ENCODE measurements around the gene SPATA21.

Gene SPATA21

GRCh38 chr1:16420424-16421118 lies 16.7 kb downstream of the SPATA21 start:
- DNase-seq (ENCODE audit: low read depth), result no peak

- DNase-seq (ENCODE audit: low read depth), result peak; percentile 19
Observed at GRCh38 chr1:16418823-16419425, 18.3 kb downstream of the SPATA21 start.

GRCh38 chr1:16413191-16413590 lies 24.0 kb downstream of the SPATA21 start:
- DNase-seq (ENCODE audit: low read depth), result no peak

GRCh38 chr1:16410803-16411202 lies 26.4 kb downstream of the SPATA21 start:
- no peak for DNase-seq (ENCODE audit: low read depth)

- DNase-seq (ENCODE audit: low read depth), result no peak
Observed at GRCh38 chr1:16409536-16410152, 27.6 kb downstream of the SPATA21 start.

- no peak for DNase-seq (ENCODE audit: low read depth)
Observed at GRCh38 chr1:16406868-16407267, 30.4 kb downstream of the SPATA21 start.

GRCh38 chr1:16405441-16405840 lies 31.8 kb downstream of the SPATA21 start:
- DNase-seq (ENCODE audit: low read depth), result no peak

- DNase-seq (ENCODE audit: low read depth), result peak; percentile 53
Observed at GRCh38 chr1:16402742-16403141, 34.5 kb downstream of the SPATA21 start.

- DNase-seq (ENCODE audit: low read depth), result no peak
Observed at GRCh38 chr1:16398371-16398953, 38.8 kb downstream of the SPATA21 start.

- no peak for DNase-seq (ENCODE audit: low read depth)
Observed at GRCh38 chr1:16397120-16397519, 40.1 kb downstream of the SPATA21 start.

- DNase-seq (ENCODE audit: low read depth), result peak; percentile 81
Observed at GRCh38 chr1:16396591-16396990, 40.6 kb downstream of the SPATA21 start.

GRCh38 chr1:16394977-16395376 lies 42.2 kb downstream of the SPATA21 start:
- no peak for DNase-seq (ENCODE audit: low read depth)

GRCh38 chr1:16393570-16394521 lies 43.4 kb downstream of the SPATA21 start:
- no peak for DNase-seq (ENCODE audit: low read depth)

GRCh38 chr1:16392740-16393569 lies 44.3 kb downstream of the SPATA21 start:
- DNase-seq (ENCODE audit: low read depth), result no peak

- no peak for DNase-seq (ENCODE audit: low read depth)
Observed at GRCh38 chr1:16391411-16391810, 45.8 kb downstream of the SPATA21 start.

GRCh38 chr1:16387201-16388188 lies 49.7 kb downstream of the SPATA21 start:
- DNase-seq (ENCODE audit: low read depth), result no peak

GRCh38 chr1:16386454-16387113 lies 50.6 kb downstream of the SPATA21 start:
- DNase-seq (ENCODE audit: low read depth), result peak; percentile 81

- no peak for DNase-seq (ENCODE audit: low read depth)
Observed at GRCh38 chr1:16385659-16386453, 51.4 kb downstream of the SPATA21 start.
